HepG2 (cell line): ENCODE measurements around the gene SRXN1. TPM values are rescaled to one million over a fixed set of nuclear protein-coding genes. Genes with fewer than 3 reads are reported as not detected.

Experiments
- KDM5A ChIP-seq: fragments of 200-600 bp; sonication (generic); IDR thresholded peaks from 2 replicates; pipeline ENCODE4 v1.7.0; 2018; ENCODE audit warnings: antibody characterized with exemption, mild to moderate bottlenecking, low read length, borderline replicate concordance
- MAF1 ChIP-seq: sonication (generic); formaldehyde crosslinking; IDR thresholded peaks from 2 replicates; pipeline ENCODE4 v1.5.0; 2020; ENCODE audit warnings: missing genetic modification reagents, borderline replicate concordance
- MED1 ChIP-seq: sonication (generic); formaldehyde crosslinking; IDR thresholded peaks from 2 replicates; pipeline ENCODE4 v1.4.0; 2020; ENCODE audit warnings: missing genetic modification reagents
- NCOA2 ChIP-seq: sonication (generic); formaldehyde crosslinking; IDR thresholded peaks from 2 replicates; pipeline ENCODE4 v1.8.0; 2022; ENCODE audit warnings: inconsistent platforms
- RBAK ChIP-seq: sonication (generic); formaldehyde crosslinking; IDR thresholded peaks from 2 replicates; pipeline ENCODE4 v1.5.1; 2020; ENCODE audit warnings: mild to moderate bottlenecking, missing genetic modification reagents
- RNF219 ChIP-seq: sonication (generic); formaldehyde crosslinking; IDR thresholded peaks from 2 replicates; pipeline ENCODE4 v1.5.0; 2020; ENCODE audit warnings: mild to moderate bottlenecking, missing genetic modification reagents
- U2AF2 ChIP-seq: fragments of 200-400 bp; formaldehyde crosslinking; IDR thresholded peaks from 2 replicates; pipeline ENCODE4 v1.6.1; 2017; ENCODE audit warnings: low read depth, mild to moderate bottlenecking, low read length
- ZBTB8A ChIP-seq: sonication (generic); formaldehyde crosslinking; IDR thresholded peaks from 2 replicates; pipeline ENCODE4 v1.4.0; 2020; ENCODE audit warnings: mild to moderate bottlenecking, low read depth, missing genetic modification reagents, borderline replicate concordance
- ZNF160 ChIP-seq: sonication (generic); formaldehyde crosslinking; IDR thresholded peaks from 2 replicates; pipeline ENCODE4 v1.8.0; 2022; ENCODE audit warnings: mild to moderate bottlenecking, inconsistent platforms, missing genetic modification reagents
- ZNF296 ChIP-seq: sonication (generic); formaldehyde crosslinking; conservative IDR thresholded peaks from 2 replicates; pipeline ENCODE4 v1.5.0; 2020; ENCODE audit warnings: mild to moderate bottlenecking, missing genetic modification reagents
- ZNF382 ChIP-seq: sonication (generic); formaldehyde crosslinking; IDR thresholded peaks from 2 replicates; pipeline ENCODE4 v1.5.0; 2020; ENCODE audit warnings: missing genetic modification reagents, mild to moderate bottlenecking, borderline replicate concordance
- ZNF552 ChIP-seq: sonication (generic); formaldehyde crosslinking; IDR thresholded peaks from 2 replicates; pipeline ENCODE4 v1.9.0; 2022; ENCODE audit warnings: missing genetic modification reagents, mild to moderate bottlenecking, borderline replicate concordance
- ZNF567 ChIP-seq: sonication (generic); formaldehyde crosslinking; IDR thresholded peaks from 2 replicates; pipeline ENCODE4 v1.8.1; 2023; ENCODE audit warnings: mild to moderate bottlenecking, missing genetic modification reagents, borderline replicate concordance
- ZNF816 ChIP-seq: sonication (generic); formaldehyde crosslinking; IDR thresholded peaks from 2 replicates; pipeline ENCODE4 v1.8.0; 2022; ENCODE audit warnings: missing genetic modification reagents, mild to moderate bottlenecking, borderline replicate concordance
- polyA plus RNA-seq, 8 experiments: library from polyadenylated mRNA; depleted of rRNA in 3 of 8; stranded (reverse) in 7 of 8; unstranded in 1 of 8; fragments of >200 nt; fragmentation: Illumina TruSeq in 4 of 8; extraction: Trizol in 4 of 8; gene quantifications; 2 replicates each; pipeline versions ENCODE4 v1.2.1 to v1.2.3, GENCODE V29; 2011 to 2016; ENCODE audit warnings: low read depth in 4 of 8, missing spikeins in 1 of 8, mixed read lengths in 1 of 8; ENCODE audit not compliant: insufficient read depth in 1 of 8
- total RNA-seq, 5 experiments: library from RNA; depleted of rRNA; stranded (reverse); fragments of >200 nt; fragmentation: Illumina TruSeq; extraction: Trizol; gene quantifications; 2 replicates each; pipeline ENCODE4 v1.2.3, GENCODE V29; 2016; ENCODE audit warnings: low read depth in 1 of 5
- TF ChIP-seq, protein P1 (sequence below): IDR thresholded peaks from 2 replicates; pipeline ENCODE4 v1.6.1; 2016; ENCODE audit warnings: low read depth, missing genetic modification reagents, missing compliant biosample characterization
- TF ChIP-seq, protein P2 (sequence below): sonication (generic); formaldehyde crosslinking; IDR thresholded peaks from 2 replicates; pipeline ENCODE4 v1.4.0; 2020; ENCODE audit warnings: missing genetic modification reagents, borderline replicate concordance

Gene SRXN1
- total and polyA plus RNA-seq, 2 of the 13 experiments (the other 11 are each of a cell fraction or from before 2014, with no cell fraction given): 29.9 to 87.7 TPM

DNA sequence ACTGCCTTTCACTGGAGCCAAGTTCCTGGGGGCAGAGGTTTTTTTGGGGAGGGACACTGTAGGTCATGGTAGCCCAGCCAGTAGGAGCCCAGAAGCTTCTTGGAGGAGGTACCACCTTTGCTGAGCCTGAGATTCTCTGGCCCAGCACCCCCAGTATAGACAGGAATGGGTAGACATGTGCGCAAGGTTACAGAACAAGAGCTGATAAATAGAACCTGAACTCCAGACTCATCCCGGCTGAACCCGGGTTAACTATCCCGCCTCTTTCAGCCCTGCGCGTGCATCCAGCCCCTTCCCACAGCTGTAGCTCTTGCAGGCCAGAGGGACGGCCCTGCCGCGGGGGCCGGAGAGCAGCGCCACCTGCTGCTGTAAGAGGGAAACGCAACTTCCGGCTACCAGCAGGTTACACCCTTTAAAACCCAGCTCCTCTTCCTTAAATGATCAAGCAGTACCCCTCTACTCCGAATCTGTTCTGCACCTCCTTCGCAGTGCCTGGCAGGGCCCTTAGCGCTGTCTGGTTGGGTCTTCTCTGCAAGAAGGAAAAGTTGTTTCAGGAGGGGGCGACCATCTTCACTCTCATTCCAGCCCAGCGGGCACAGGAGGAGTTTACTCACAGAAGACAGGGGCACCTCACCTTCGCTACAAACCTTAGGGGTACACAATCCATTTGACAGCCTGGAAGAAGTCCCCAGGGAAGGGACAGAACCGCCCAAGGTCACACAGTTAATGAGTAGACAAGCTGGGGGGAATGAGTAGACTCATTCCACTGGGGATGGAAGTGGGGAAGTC is 7.5 kb downstream of the SRXN1 start (continued):
- TF ChIP-seq, protein P1, sequence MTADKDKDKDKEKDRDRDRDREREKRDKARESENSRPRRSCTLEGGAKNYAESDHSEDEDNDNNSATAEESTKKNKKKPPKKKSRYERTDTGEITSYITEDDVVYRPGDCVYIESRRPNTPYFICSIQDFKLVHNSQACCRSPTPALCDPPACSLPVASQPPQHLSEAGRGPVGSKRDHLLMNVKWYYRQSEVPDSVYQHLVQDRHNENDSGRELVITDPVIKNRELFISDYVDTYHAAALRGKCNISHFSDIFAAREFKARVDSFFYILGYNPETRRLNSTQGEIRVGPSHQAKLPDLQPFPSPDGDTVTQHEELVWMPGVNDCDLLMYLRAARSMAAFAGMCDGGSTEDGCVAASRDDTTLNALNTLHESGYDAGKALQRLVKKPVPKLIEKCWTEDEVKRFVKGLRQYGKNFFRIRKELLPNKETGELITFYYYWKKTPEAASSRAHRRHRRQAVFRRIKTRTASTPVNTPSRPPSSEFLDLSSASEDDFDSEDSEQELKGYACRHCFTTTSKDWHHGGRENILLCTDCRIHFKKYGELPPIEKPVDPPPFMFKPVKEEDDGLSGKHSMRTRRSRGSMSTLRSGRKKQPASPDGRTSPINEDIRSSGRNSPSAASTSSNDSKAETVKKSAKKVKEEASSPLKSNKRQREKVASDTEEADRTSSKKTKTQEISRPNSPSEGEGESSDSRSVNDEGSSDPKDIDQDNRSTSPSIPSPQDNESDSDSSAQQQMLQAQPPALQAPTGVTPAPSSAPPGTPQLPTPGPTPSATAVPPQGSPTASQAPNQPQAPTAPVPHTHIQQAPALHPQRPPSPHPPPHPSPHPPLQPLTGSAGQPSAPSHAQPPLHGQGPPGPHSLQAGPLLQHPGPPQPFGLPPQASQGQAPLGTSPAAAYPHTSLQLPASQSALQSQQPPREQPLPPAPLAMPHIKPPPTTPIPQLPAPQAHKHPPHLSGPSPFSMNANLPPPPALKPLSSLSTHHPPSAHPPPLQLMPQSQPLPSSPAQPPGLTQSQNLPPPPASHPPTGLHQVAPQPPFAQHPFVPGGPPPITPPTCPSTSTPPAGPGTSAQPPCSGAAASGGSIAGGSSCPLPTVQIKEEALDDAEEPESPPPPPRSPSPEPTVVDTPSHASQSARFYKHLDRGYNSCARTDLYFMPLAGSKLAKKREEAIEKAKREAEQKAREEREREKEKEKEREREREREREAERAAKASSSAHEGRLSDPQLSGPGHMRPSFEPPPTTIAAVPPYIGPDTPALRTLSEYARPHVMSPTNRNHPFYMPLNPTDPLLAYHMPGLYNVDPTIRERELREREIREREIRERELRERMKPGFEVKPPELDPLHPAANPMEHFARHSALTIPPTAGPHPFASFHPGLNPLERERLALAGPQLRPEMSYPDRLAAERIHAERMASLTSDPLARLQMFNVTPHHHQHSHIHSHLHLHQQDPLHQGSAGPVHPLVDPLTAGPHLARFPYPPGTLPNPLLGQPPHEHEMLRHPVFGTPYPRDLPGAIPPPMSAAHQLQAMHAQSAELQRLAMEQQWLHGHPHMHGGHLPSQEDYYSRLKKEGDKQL (CRISPR knock-in tag): no peak
- TF ChIP-seq ZNF382 (CRISPR knock-in tag): no peak
- no peak for TF ChIP-seq RBAK (CRISPR knock-in tag)
- peak; percentile 57; the same call in 1 of the 2 replicates for TF ChIP-seq KDM5A
- no peak for TF ChIP-seq ZNF296 (CRISPR knock-in tag)
- TF ChIP-seq ZNF552: no peak; the same call in 1 of the 2 replicates
- peak; percentile 80 for TF ChIP-seq ZNF160 (CRISPR knock-in tag)
- TF ChIP-seq, protein P2, sequence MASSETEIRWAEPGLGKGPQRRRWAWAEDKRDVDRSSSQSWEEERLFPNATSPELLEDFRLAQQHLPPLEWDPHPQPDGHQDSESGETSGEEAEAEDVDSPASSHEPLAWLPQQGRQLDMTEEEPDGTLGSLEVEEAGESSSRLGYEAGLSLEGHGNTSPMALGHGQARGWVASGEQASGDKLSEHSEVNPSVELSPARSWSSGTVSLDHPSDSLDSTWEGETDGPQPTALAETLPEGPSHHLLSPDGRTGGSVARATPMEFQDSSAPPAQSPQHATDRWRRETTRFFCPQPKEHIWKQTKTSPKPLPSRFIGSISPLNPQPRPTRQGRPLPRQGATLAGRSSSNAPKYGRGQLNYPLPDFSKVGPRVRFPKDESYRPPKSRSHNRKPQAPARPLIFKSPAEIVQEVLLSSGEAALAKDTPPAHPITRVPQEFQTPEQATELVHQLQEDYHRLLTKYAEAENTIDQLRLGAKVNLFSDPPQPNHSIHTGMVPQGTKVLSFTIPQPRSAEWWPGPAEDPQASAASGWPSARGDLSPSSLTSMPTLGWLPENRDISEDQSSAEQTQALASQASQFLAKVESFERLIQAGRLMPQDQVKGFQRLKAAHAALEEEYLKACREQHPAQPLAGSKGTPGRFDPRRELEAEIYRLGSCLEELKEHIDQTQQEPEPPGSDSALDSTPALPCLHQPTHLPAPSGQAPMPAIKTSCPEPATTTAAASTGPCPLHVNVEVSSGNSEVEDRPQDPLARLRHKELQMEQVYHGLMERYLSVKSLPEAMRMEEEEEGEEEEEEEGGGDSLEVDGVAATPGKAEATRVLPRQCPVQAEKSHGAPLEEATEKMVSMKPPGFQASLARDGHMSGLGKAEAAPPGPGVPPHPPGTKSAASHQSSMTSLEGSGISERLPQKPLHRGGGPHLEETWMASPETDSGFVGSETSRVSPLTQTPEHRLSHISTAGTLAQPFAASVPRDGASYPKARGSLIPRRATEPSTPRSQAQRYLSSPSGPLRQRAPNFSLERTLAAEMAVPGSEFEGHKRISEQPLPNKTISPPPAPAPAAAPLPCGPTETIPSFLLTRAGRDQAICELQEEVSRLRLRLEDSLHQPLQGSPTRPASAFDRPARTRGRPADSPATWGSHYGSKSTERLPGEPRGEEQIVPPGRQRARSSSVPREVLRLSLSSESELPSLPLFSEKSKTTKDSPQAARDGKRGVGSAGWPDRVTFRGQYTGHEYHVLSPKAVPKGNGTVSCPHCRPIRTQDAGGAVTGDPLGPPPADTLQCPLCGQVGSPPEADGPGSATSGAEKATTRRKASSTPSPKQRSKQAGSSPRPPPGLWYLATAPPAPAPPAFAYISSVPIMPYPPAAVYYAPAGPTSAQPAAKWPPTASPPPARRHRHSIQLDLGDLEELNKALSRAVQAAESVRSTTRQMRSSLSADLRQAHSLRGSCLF: no peak
- peak; percentile 85; the same call in 1 of the 2 replicates for TF ChIP-seq ZNF816 (CRISPR knock-in tag)
- peak; percentile 84 for TF ChIP-seq MED1 (CRISPR knock-in tag)
- peak; percentile 86; the same call in 1 of the 2 replicates for TF ChIP-seq MAF1 (CRISPR knock-in tag)
- TF ChIP-seq ZNF567 (CRISPR knock-in tag): peak; percentile 96; the same call in 1 of the 2 replicates
- no peak for TF ChIP-seq ZBTB8A (CRISPR knock-in tag)
- no peak for TF ChIP-seq RNF219 (CRISPR knock-in tag)
- TF ChIP-seq U2AF2: no peak
- TF ChIP-seq NCOA2 (CRISPR knock-in tag): peak; percentile 57; the same call in 1 of the 2 replicates
